Skin of body (tissue), 2 donors: ENCODE results near the gene PIEZO1. TPM values are rescaled to one million over a fixed set of nuclear protein-coding genes. Genes with fewer than 3 reads are reported as not detected.

Source experiments
- DNase-seq: peaks from one replicate; lab custom pipeline; 2025; lab: John Stamatoyannopoulos, UW
- total RNA-seq: library from RNA; depleted of rRNA; stranded (reverse); fragments of >200 nt; gene quantifications from one replicate; pipeline ENCODE4 v1.2.3, GENCODE V29; 2014

PIEZO1 gene
- total RNA-seq, 1 donor from 2014 or later: 84.4 TPM

DNA sequence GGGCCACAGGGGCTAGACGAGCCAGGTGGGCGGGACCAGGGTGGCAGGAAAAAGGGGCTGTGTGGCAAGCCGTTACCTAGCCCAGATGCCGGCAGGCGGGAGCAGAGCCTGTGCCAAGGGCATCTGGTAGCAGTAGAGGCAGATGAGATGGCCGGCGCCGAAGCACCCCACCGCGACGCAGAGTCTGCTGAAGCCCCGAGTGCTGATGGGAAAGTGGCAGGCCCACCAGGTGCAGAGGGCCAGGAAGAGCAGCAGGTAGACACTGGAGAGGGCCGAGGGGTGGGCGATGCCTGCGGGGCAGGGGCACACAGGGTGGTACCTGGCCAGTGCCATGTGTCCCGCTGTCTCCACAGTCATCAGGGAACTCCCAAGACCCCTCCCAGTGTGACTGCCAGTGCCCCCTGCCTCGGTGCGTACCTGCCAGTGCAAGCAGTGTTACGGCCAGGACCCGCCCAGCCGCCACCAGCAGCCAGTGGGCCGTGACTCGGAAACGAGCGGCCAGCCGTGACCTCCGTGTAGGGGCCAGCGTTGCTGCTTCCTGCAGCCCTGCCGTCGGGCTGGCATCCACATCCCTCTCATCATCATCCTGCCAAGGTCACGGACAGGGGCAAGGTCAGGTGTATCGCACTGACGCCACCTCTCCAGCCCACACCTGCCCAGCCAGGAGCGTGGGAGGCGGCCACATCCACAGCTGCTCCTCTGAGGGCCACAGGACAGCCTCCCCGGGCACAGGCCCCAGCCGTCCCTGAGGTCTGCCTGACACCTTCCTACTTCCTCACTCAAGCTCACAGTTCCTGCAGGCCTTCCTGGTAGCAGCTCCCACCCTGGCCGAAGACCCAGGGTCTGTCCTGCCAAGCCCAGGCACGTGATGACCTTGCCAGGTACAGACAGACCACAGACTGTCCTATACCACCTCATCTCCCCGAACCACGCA, 46.6 kb downstream of the PIEZO1 start:
- DNase-seq: no peak

DNA sequence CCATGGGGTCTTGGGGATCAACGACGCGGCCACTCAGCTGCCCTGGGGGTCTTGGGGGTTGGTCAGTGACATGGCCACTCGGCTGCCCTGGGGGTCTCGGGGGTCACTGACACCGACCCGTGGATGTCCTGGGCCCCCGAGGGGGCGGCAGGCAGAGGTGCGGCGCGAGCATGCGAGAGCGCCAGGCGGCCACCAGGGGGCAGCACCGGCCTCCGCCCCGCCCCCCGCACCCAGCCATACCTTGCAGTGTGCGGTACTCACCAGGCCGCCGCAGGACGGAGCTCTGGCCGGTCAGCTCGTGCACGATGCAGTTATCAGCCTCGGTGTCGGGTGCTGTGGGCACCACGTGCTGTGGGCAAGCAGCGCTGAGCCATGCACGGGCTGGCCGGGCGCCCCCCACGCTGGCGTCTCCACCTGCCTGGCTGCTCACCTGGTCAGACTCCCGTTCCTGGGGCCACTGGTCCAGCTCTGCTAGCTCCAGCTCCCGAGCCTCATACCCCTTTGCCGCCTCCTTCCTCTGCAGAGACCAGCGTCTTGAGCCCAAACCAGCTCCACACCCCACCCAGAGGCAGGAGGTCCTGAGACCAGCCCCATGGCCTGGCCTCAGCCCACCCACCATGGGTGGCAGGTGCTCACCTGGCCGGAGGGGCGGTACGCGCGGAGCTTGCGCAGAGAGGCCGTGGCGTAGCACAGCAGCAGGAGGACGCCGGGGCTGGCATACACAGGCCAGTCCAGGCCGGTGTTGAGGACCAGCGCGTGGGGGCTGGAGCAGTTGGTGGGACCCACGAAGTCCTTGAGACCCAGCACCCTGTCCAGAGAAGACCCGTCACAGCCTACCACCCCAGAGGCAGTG, 47.5 kb downstream of the PIEZO1 start:
- DNase-seq: no peak

- no peak for DNase-seq
Observed at GRCh38 chr16:88736496-88736895, 48.5 kb downstream of the PIEZO1 start.

GRCh38 chr16:88736088-88736487, 48.9 kb downstream of the PIEZO1 start:
- DNase-seq: no peak

DNA sequence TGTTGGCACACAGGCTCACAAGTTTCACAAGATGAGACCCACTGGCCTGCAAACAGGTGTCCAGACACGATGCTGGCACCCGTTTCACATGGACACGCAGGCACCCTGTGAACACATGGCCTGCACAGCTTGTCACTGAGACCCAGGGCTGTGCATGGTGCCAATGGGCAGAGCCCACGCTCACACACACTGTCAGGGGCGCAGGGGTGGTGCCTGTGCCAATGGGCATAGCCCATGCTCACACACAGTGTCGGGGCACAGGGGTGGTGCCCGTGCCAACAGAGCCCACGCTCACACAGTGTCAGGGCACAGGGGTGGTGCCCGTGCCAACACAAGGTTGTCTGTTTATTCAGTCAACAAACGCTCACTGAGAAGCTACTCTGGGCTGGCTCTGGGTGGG, 49.4 kb downstream of the PIEZO1 start:
- no peak for DNase-seq

- no peak for DNase-seq
Observed at GRCh38 chr16:88735121-88735520, 49.9 kb downstream of the PIEZO1 start.

DNA sequence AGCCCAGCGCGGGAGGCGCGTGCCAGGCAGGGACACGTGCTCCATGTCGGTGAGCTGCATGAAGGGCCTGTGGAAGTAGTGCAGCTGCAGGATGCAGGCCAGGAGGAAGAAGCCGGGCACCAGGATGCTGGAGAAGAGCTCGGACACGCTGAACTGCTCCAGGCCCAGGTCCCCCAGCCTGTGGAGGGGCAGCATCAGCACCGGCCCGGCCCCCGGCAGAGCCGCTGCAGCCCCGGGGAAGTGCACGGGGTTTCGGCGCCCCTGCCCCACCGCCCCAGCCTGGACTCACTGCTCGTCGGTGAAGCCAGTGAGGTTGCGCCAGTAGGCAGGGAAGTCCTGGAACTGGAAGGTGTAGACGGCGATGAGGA, 50.7 kb downstream of the PIEZO1 start:
- DNase-seq: no peak

- no peak for DNase-seq
Observed at GRCh38 chr16:88733630-88734360, 51.2 kb downstream of the PIEZO1 start.

DNA sequence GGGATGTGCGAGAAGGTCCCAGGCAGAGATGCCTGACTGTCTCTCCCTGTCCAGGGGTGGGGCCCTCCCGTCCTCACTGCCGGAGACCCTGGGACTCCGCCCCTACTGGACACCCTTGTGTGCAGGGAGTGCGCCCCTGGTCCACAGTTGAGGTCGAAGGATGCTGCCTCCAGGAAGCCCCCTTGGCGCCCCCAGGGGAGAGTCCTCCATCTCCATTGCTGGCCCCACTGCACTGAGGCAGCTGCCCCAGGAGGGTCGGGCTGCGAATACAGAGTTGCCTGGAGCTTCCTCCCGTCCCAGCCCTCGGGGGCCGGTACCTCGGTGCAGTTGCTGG, 52.1 kb downstream of the PIEZO1 start:
- DNase-seq: no peak

DNA sequence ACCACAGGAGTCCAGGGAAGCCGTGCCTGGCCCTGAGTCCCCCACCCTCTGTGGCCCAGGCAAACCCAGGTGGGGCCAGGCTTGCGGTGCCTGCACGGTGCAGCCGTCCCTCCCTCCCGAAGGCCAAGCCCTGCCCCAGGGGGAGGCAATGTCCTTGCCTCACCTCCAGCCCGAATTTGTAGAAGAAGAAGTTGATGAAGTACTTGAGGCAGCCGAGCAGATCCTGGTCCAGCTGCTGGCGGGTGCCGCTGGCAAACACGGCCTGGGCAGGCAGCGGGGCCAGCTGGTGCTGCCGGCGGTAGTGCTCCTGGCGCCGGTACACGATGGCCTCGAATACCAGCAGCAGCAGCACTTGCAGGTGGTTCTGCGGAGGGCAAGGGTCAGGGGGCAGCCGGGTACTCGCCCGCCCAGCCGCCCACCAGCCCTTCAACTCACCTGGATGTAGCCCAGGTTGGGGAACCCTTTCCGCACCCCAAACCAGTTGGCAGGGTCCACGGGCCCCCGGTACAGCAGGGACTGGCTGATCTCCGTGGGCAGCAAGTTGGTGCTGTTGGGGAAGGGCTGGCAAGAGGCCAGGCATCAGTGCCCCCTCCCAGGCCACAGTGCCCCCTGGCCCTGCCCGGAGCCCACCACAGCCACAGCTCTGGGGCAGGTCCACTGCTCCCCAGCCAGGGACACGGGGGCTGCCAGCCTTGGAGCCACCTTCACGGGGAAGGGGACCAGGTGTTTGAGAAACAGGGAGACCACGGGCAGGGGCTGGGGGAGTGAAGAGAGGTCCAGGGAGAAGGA, 52.7 kb downstream of the PIEZO1 start:
- DNase-seq: no peak

- DNase-seq: no peak
Observed at GRCh38 chr16:88731699-88732098, 53.3 kb downstream of the PIEZO1 start.

- DNase-seq: no peak
Observed at GRCh38 chr16:88730632-88731607, 54.1 kb downstream of the PIEZO1 start.

DNA sequence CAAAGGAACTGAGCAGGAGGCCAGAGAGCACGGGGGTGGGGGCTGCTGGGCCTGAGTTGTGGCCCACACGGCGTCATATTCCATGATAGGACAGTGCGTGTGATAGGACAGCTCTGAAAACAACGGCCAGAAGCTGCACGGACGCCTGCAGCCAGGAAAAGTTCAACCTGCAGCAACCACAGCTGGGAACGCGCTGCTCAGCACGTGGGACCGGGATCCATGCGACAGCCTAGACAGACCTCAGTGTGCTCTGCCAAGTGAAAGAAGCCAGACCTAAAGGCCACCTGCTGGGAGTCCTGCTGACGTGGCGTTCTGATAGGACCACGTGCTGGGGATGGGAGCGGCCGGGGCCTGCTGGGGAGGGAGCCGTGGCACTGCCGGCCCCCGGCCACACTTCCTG, 57.1 kb downstream of the PIEZO1 start:
- no peak for DNase-seq

- DNase-seq: no peak
Observed at GRCh38 chr16:88726981-88727380, 58.0 kb downstream of the PIEZO1 start.

- DNase-seq: no peak
Observed at GRCh38 chr16:88726408-88726749, 58.6 kb downstream of the PIEZO1 start.

- DNase-seq: no peak
Observed at GRCh38 chr16:88725609-88726407, 59.2 kb downstream of the PIEZO1 start.

GRCh38 chr16:88724855-88725555, 60.0 kb downstream of the PIEZO1 start:
- DNase-seq: no peak

DNA sequence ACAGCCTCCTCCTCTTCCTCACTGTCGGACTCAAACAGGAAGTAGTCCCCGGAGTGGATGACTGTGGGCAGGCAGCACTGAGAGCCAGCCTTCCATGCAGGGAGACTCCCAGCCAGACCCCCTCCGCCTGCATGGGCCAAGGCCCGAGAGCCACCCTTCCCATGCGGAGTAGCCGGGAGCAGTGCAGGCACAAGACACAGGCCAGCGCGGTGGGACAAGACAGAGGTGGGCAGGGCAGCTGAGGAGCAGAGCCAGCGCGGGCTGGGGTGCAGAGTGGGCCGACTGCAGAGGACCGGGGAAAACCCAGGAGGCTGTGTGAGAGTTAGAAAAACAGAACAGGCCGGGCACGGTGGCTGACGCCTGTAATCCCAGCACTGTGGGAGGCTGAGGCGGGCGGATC, 61.1 kb downstream of the PIEZO1 start:
- no peak for DNase-seq

DNA sequence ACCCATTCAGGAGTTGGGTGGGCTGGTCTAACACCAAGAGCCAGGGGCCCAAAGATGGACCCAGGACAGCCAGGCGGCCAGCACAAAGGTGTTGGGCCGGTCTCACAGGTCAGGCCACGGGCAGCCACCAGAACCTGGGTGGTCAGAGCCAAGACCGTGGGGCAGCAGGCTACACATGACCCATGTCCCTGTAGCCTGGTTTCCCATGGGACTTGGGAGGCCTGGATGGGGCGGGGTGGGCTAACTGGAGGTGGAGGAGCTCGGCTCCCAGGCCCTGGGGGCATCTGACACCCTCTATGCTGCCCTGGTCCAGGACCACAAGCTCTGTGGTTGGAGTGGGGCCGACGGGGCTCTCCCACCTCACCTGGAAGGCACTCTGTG, 61.5 kb downstream of the PIEZO1 start:
- no peak for DNase-seq
